NCI-H526 (cell line): ENCODE measurements around the gene HS3ST6.
"Not testable (repeated sequence)": the region's sequence is repeated elsewhere in the genome, so short reads cannot be mapped to it uniquely, and the experiment has no call there.

Experiments
- DNase-seq, 2 experiments: peaks; one replicate each; lab custom pipeline; 2025; lab: John Stamatoyannopoulos, UW

The HS3ST6 gene

DNA sequence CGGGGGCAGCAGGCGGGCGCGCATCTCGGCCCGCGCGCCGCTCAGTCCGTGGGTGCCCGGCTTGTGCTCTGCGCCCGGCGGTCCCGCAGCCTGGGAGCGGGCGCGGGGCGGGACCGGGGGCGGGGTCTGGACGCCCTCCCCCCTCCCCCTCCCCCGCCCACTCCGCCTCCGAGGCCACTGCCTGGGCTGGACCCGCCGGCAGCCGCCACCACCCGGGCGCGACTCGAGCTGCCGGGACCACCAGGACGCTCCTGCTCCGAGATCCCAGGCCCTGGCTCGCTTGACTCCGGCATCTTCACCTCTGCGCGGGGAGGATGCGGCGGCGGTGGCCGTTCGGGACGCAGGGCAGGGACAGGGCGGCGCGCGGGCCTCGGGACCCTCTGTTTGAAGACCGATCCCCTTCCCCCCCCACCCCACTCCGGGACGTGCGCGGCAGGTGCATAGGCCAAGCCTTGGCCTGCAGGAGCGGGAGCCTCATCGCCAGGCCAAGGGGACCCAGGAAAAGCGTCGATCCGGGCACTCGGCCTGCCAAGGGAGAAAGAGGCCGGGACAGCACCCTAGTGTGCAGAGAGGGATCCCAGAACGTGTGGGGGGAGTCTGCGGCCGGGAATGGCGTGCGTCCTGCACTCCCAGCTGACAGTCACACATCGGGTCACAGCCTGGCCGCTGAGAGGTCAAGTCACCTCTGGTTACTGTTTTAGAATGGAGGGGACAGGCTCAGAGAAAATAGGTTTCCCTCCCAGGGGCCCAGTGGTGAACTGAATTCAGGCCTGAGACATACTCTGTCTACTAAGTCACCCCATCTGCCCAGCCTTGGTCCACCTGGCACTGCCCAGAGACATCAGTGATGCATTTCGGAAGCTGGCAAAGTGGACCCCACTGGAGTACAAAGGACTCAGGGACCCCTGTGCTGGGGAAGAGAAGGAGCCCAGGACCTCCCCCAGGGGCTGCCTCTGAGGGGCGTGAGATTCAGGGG, at the start of gene HS3ST6:
HS3ST6 (minus strand) TSS at position 65 of the 976 bp plus-strand sequence. CDS start 92 bp downstream, outside the sequence.
- DNase-seq, result no peak

DNA sequence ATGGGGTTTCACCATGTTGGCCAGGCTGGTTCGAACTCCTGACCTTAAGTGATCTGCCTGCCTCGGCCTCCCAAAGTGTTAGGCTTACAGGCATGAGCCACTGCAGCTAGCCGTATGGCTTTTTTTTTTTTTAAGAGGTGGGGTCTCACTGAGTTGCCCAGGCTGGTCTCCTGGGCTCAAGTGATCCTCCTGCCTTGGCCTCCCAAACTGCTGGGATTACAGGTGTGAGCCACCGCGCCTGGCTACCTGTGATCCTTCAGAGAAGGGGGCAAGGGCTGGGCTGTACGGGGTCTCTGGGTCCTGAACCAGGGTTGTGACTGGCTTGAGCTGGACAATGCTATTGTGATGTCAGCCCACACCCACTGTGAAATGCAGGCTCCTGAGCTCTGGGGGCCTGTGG, 48.2 kb upstream of the HS3ST6 start, which contains the start of gene RNF151:
RNF151 (plus strand) TSS at position 397 of the 400 bp plus-strand sequence. CDS start 26 bp downstream, outside the sequence.
- no peak for DNase-seq

DNA sequence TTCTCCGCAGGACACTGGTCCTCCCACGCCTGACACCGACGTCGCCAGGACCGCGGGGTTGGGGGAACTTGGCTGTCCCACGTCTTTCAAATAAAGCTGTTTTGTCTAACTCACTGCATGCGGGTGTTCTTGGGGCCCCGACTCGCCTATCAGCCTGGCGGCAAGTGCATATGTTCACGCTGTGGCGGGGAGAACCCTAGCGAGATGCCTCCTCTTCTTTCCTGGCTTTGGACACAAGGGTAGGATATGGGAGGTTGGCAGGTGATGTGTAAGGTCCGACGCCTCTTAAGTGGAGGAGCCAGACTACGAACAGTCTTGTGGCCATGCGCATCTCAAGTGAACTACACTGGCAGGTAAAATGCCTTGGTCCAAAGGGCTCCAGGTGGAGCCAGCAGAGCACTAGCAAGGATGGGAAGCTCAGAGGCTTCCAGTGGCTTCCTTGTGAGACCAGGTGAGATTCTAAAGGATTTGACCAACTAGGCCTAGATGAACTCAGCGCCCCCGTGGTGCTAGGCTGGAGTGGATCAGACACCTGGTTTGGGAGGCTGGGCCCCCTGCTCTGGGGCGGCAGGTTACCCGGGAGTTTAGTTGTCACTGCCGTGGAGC, 47.3 kb upstream of the HS3ST6 start:
- DNase-seq, result no peak

DNA sequence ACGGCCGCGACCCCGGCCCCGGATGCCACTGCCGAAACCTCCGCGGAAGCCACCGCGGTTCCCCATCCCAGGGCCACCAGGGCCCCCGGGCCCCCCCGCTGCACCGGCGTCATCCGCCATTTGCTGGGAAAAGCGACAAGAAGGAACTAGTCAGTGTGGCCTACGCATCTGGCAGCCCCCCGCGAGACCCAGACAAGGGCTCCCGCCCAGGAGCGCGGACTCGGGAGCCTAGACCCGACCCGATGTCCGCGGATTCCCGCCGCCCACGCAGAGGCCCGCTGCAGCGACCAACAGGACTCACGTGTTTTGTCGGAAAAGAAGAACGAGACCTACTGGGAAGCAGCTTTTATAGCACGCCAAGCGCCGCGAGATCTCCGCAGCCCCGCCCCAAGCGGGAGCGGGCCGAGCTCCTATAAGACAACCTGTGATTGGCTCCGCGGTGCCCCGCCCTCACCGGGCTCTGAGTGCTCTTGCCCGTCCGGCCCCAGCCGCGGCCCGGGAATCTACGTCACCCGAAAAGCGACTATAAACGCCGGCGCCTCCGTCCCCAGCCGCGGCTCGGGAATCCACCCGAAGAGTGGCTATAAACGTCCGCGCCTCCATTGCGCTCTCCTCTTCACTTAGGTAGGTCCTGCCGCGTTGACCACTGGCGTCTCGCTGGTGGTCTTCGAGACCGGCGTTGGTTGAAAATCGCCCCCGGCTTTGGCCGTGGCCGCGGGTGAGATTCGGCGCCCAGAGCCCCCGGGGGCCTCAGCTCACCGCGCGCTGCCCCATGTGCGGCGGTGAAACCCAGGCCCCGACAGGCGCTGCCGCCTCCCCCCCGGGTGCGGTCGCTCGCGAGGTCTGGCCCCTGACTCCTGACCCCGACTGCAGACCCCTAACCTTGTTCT, 46.5 kb upstream of the HS3ST6 start, which contains the start of gene RPS2:
RPS2 (minus strand) TSS at position 321 of the 890 bp plus-strand sequence; CDS start at position 120, 201 bp downstream.
- DNase-seq, result peak; percentile 91 to 96

DNA sequence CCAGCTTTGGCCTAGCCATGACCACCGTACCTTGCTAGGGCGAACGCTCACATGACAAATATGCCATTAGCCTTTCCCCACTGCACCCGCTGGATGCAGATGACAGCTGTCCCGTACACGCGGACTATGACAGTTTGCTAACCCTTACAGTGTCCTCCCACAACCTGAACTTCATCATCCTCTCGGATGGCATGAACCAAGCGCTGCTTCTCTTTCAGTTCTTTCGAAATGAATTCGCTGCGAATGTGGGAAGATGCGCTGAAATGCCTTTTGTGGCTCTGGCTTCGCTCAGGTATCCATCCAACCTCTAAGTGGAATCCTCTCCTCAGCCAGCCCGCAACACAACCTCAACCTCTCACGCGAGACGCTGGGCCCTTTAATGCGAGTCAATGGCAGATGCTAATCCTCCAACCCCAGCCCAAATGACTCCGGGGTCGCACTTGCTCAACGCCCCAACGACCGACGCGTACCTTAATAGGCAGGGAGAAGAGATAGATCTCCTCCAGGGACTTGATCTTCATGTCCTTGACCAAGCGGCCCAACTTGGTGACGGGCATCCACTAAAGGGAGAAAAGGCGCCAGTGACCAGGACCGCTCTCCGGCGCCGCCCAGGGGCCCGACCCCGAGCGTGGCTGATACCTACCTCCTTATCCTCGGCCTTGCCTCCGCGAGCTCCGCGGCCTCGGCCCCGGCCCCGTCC, 45.7 kb upstream of the HS3ST6 start:
- DNase-seq, result no peak

DNA sequence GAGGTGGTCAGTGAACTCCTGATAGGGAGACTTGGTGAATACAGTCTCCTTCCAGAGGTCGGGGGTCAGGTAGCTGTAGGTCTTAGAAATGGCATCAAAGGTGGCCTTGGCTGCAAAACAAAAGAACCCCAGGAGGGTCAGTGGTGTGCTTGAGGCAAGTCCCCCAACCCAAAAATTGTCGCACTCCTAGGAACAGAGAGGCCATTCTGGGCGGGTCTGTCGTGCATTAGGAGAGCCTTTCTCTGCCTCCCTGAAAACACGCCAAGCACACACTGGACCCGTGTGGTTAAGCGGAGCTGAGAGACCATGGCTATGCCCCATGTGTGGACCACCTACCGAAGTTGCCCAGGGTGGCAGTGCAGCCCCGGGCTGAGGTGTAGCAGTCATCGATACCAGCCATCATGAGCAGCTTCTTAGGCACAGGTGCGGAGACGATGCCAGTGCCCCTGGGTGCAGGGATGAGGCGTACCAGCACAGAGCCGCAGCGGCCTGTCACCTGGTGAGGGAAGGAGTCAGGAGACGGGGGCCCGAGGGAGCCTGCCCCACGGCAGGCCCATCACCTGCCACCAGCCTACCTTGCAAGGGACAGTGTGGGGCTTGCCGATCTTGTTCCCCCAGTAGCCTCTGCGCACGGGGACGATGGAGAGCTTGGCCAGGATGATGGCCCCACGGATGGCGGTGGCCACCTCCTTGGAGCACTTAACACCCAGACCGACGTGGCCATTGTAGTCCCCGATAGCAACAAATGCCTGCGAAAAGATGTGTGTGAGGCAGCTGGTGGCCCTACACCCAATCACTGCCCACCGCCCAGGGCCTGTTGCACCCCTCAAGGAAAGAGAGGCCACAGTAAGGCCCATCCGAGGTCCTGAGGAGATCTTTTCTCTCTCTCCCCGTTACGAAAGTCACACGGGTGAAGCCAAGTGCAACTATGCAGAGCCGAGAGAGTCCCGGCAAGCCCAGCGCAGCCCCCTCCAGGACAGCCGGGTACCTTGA, 44.2 kb upstream of the HS3ST6 start:
- not testable (repeated sequence) for DNase-seq

DNA sequence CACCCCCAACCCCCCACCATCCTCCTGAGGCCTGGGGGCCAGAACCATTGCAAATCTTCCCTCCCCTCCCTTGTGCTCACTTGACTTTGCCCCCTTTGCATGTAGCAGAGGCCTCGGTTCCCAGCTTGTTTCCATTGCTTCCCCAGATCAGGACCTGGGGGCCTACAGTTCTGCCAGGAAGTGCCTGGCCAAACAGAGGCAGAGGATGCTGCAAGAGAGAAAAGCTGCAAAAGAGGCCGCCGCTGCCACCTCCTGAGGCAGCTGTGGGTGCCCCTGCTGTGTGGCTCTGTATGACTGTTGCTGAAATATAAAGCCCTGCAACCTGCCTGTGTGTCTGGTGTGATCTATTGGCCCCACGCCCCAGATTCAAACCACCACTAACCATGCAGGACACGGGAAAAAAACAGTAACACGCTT, 43.4 kb upstream of the HS3ST6 start:
- no peak for DNase-seq

DNA sequence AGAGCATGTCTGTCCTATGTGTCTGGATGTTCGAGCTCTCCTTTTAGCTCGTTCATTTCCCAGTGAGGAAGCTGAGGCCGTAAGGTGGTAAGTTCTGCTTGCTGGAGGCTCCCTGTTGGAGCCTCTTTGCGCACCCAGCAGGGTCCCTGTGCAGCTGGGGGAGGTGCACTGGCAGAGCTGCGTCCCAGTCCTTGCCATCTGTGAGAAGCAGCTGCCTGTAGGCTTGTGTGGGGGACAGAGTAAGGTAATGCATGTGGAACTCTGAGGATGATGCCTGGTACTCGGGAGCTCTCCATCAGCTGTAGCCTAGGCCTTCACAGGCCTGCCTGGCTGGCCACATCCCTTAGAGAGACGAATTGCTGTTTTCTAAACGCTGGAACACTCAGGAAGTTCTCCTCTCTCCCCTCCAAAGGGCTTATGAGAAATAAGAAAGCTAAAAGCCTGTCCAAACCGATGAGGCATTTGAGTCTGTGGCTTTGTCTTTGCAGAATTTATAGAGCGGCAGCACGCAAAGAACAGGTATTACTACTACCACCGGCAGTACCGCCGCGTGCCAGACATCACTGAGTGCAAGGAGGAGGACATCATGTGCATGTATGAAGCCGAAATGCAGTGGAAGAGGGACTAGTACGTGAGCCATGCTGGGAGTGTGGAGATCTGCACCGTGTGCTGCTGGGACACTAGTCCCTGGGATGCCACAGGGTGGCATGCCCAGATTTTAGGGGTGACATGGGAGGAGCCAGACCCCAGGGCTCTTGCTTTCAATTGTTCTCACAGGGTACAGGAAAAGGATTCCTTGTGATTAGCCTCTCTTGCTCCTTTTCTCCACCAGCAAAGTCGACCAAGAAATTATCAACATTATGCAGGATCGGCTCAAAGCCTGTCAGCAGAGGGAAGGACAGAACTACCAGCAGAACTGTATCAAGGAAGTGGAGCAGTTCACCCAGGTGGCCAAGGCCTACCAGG, 42.7 kb upstream of the HS3ST6 start:
- peak in 1 of 2 experiments; percentile 66 for DNase-seq

DNA sequence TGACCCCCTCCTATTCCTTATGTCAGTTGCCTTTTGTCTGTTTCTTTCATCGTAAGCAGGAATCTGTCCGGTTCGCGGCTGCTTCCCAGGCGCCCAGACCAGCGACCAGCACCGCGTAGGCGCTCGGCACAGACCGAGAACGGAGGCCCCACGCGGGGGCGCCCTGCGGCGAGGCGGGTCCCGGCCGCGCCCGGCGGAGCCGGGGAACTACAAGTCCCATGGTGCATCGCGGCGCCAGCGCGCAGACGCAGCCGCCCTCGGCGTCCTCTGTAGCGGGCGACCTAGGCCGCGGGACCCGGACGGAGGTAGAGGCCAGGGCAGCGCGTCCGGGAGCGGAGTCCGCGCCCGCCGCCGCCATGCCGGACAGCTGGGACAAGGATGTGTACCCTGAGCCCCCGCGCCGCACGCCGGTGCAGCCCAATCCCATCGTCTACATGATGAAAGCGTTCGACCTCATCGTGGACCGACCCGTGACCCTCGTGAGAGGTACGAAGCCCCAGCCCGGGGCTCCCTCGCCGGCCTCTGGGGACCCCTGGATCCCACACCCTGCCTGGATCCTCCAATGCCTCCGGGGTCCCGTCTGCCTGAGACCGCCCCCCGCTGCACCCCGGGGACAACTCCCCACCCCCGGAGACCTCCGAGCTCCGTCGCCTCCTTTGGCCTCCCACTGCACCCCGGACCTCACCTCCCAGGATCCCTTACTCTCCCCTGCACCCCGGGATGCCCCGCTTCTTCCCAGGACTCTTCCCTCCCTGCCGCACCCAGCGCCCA, 41.2 kb upstream of the HS3ST6 start, which contains the start of gene NDUFB10:
NDUFB10 (plus strand) TSS at position 270 of the 771 bp plus-strand sequence; CDS start at position 357, 87 bp downstream.
- DNase-seq, result peak; percentile 42 to 90

DNA sequence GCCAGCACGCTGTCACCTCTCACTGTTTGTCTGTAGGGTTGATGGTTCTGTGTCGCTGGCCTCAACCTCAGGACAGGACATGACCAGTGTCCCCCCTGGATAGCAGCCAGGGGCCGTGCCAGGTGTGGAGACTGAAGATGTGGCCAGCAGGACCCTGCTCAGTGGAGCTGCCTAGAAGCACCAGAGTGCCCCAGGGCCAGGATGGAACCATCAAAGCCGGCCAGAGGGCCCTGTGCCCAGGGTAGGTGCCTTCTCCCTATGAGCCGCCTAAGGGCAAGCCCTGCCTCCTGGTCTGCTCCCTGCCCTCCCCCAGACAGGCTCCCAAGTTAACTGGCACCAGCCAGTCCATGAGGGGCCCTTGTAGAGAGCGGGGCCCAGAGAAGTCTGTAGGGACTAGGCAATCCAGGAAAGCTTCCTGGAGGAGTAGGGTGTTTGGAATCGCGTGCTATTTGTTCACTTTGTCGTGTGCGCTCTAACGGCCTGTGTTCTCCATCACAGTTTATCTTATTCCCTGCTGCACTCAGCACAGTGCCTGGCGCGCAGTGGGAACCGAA, 40.6 kb upstream of the HS3ST6 start:
- no peak for DNase-seq

DNA sequence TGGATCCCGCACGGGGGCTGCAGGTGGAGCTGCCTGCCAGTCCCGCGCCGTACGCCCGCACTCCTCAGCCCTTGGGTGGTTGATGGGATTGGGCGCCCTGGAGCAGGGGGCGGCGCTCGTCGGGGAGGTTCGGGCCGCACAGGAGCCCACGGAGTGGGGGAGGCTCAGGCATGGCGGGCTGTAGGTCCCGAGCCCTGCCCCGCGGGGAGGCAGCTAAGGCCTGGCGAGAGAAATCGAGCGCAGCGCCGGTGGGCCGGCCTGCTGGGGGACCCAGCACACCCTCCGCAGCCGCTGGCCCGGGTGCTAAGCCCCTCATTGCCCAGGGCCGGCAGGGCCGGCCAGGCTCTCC, 39.9 kb upstream of the HS3ST6 start:
- DNase-seq, result not testable (repeated sequence)

DNA sequence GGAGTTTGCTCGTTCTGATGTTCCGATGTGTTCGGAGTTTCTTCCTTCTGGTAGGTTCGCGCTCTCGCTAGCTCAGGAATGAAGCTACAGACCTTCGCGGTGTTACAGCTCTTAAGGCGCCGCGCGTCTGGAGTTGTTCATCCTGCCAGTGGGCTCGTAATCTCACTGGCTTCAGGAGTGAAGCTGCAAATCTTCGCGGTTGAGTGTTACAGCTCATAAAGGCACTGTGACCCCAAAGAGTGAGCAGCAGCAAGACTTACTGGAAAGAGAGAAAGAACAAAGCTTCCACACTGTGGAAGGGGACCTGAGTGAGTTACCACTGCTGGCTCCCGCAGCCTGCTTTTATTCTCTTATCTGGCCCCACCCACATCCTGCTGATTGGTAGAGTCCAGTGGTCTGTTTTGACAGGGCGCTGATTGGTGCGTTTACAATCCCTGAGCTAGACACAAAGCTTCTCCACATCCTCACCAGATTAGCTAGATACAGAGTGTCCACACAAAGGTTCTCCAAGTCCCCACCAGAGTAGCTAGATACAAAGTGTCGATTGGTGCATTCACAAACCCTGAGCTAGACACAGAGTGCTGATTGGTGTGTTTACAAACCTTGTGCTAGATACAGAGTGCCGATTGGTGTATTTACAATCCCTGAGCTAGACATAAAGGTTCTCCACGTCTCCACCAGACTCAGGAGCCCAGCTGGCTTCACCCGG, 39.4 kb upstream of the HS3ST6 start:
- not testable (repeated sequence) for DNase-seq

DNA sequence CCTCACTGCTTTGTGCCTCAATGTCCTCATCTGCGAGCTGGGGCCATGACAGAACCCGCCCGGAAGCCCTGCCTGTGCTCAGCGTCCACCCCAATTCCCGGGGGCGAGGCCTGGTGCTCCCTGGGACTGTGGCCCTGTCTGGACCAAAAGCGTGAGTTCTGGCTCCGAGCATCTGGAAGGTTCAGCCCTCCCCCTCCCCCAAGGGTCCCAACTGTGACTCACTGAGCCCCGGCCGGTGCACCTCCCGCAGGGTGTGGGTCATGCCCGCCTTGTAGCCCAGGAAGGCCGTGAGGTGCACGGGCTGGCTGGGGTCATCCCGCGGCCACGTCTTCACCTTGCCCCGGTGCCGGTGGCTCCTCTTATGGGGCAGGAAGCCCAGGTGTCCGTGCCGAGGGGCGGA, 35.5 kb upstream of the HS3ST6 start:
- no peak for DNase-seq

DNA sequence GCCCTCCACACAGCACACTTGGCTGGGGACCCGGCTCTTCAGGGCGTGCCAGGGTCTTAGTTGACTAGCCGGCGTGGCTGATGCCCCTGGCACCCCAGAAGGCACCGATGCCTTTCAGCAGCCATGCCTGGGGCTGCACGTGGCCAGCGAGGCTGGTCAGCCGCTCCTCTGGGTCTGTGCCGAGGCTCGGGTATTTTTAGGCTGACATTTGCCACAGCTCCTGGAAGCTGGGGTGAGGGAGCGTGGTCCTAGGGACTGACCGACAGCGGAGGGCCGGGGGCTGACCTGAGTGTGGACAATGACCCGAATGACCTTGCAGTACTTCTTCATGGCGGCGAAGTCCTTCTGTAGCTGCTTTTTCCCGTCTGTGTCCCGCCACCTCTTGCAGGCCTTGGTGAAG, 32.3 kb upstream of the HS3ST6 start:
- DNase-seq, result no peak

DNA sequence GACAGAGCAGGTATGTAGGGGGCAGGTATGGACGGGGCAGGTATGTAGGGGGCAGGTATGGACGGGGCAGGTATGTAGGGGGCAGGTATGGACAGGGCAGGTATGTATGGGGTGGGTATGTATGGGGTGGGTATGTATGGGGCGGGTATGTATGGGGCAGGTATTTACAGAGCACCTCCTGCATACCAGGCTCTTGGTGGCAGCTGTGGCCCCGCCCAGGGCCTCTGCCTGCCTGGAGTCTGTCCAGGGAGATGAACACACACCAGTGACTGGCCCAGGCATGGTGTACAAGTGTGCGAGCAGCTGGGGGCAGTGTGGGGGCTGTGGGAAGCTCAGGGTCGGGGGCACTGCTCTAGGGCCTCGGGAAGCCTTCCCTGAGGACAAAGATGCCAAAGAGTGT, 31.8 kb upstream of the HS3ST6 start:
- no peak for DNase-seq

DNA sequence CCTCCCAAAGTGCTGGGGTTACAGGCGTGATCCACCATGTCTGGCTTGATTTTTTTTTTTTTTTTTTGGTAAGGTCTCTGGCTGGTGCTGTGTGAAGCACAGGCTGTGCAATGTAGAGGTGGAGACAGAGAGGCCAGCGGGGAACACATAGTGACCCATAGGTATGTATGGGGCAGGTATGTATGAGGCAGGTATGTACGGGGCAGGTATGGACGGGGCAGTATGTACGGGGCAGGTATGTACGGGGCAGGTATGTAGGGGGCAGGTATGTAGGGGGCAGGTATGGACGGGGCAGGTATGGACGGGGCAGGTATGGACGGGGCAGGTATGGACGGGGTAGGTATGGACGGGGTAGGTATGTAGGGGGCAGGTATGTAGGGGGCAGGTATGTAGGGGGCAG, 31.3 kb upstream of the HS3ST6 start:
- DNase-seq, result no peak

DNA sequence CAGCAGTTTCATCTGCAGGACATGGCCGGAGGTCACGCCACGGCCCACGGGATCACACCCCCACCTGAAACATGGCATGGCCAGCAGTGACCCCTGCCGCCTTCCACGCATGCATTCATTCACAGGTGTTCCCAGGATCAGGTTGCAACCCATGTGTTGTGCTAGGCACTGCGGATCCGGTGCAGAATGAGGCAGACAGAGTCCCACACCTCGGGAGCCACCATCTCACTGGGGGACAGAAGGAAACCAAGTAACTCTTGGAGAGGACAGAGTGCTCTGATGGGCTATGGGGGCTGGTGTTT, 29.1 kb upstream of the HS3ST6 start:
- no peak for DNase-seq
